ENCODE results near the gene RC3H1.

GRCh38 chr1:173970252-173970651, 51.9 kb downstream of the RC3H1 start:
- TF ChIP-seq, protein P1, sequence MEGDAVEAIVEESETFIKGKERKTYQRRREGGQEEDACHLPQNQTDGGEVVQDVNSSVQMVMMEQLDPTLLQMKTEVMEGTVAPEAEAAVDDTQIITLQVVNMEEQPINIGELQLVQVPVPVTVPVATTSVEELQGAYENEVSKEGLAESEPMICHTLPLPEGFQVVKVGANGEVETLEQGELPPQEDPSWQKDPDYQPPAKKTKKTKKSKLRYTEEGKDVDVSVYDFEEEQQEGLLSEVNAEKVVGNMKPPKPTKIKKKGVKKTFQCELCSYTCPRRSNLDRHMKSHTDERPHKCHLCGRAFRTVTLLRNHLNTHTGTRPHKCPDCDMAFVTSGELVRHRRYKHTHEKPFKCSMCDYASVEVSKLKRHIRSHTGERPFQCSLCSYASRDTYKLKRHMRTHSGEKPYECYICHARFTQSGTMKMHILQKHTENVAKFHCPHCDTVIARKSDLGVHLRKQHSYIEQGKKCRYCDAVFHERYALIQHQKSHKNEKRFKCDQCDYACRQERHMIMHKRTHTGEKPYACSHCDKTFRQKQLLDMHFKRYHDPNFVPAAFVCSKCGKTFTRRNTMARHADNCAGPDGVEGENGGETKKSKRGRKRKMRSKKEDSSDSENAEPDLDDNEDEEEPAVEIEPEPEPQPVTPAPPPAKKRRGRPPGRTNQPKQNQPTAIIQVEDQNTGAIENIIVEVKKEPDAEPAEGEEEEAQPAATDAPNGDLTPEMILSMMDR (IDR thresholded peaks at IDR 0.05), result no peak
- no peak for TF ChIP-seq EZH2 (IDR thresholded peaks at IDR 0.05)
- TF ChIP-seq EZH2phosphoT487 (IDR thresholded peaks at IDR 0.05), result no peak

All from neural progenitor cell (in vitro differentiated cells).